ENCODE data around the gene ZFC3H1. TPM values are rescaled to one million over a fixed set of nuclear protein-coding genes. Genes with fewer than 3 reads are reported as not detected.

The ZFC3H1 gene
- polyA plus RNA-seq, 6 donors from 2014 or later = 22.9 to 46.9 (median 38.3) TPM

DNA sequence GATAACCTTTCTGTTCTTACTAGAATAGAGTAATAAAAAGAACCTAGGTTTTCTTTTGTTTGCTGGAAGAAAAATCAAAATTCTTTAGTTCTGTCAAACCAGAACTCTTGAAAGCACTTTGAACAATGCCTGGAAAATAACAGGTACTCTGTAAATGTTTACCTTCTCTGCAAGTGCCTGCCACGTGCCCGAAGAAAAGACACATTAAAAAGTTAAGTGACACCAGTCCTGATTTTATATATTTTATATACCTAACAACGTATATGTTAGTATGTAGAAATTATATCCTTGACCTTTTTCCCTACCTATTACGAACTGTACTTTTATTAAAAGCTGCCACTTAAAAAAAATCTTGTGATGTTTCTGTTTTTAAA lies 1.4 kb upstream of the ZFC3H1 start:
- H3K27ac Mint-ChIP-seq = peak overlapping the region; percentile 41 to 100 (median 100)
- peaks cover 38 to 43% (median 42%) of the 10 kb centered on the region in 3 donors for H3K4me1 Mint-ChIP-seq
- no peaks in the 10 kb centered on the region for H3K27me3 Mint-ChIP-seq
- H3K36me3 Mint-ChIP-seq = peaks cover 6 to 9% of the 10 kb centered on the region in 2 donors
- no peak for ATAC-seq (ENCODE audit: low read depth in 2 of 2)
- H3K4me3 Mint-ChIP-seq = peak overlapping the region; percentile 91 to 100 (median 99)
- H3K9me3 Mint-ChIP-seq = no peaks in the 10 kb centered on the region
- DNase-seq = no peak

DNA sequence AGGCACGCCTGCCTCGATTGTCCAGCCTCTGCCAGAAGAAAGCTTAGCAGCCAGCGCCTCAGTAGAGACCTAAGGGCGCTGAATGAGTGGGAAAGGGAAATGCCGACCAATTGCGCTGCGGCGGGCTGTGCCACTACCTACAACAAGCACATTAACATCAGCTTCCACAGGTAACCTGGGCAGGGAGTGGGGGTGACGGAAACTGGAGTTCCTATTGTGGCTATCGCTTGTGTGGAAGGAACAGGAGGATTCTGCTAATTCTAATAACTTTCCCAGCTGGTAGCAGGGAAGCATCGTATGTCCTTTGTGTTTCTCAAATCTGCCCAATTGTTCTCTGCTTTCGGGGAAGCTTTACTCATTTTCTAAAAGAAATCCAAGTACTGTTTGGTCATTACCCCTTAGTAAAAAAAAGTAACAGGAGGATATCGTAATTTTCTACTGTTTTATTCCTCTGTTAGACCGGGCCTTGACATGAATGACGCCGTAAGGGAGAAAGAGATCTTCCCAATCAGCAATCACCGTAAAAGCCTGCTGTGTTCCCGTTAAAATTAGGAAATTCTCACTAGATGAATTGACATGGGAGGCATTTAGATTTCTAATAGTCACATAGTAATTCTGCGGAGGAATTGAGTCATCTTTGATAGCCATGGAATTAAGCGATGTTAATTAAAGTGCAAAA lies 902 bp upstream of the ZFC3H1 start:
- no peak for DNase-seq
- Mint-ChIP-seq H3K9me3 (no peaks in the 10 kb centered on the region), H3K27me3 (no peaks in the 10 kb centered on the region), H3K27ac (peak overlapping the region; percentile 99 to 100 (median 100)), H3K4me1 (peaks cover 38 to 45% (median 43%) of the 10 kb centered on the region in 3 donors), H3K4me3 (peak overlapping the region; percentile 91 to 100 (median 99)), H3K36me3 (peaks cover 6 to 9% of the 10 kb centered on the region in 2 donors)
- peak; percentile 6 to 11 for ATAC-seq (ENCODE audit: low read depth in 2 of 2)

DNA sequence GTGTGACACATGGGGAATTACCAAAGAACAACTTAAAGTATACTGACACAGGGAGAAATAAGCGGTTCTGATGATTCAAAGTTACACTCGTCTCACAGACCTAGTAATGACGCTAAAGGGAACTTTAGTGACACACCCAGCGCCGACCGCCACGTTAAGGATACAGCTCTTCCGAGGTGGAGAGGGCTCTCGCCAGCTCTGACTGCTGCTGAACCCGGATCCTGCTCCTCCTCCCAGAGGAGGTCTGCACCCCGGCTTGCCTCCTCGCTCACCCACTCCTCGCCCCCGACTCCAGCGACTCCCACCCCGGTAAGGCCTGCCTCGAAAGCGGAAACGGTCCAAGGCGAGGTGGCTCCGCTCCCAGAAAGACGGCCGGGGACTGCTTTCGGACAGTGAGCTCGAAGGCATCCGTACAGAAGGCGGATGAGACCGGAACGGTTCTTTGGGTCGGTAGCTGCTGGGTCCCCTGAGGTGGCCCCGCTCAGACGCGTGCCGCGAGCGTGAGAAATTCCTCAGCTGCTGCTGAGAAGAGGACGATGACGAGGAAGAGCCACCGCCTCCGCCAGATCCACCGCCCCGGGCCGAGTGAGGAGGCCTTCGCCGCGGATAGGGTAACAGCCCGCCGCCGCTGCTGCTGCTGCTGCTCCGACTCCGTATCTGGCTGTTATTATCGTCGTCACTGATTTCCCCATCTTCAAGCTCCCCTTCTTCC lies 643 bp downstream of the ZFC3H1 start:
- peak; percentile 66 for DNase-seq
- no peaks in the 10 kb centered on the region for H3K27me3 Mint-ChIP-seq
- no peaks in the 10 kb centered on the region for H3K9me3 Mint-ChIP-seq
- H3K27ac Mint-ChIP-seq = peak overlapping the region; percentile 99 to 100 (median 100)
- peaks cover 16 to 21% of the 10 kb centered on the region in 2 donors for H3K36me3 Mint-ChIP-seq
- H3K4me3 Mint-ChIP-seq = peak overlapping the region; percentile 91 to 100 (median 99)
- peaks cover 41 to 55% (median 45%) of the 10 kb centered on the region in 3 donors for H3K4me1 Mint-ChIP-seq
- peak; percentile 43 to 44 for ATAC-seq (ENCODE audit: low read depth in 2 of 2)

DNA sequence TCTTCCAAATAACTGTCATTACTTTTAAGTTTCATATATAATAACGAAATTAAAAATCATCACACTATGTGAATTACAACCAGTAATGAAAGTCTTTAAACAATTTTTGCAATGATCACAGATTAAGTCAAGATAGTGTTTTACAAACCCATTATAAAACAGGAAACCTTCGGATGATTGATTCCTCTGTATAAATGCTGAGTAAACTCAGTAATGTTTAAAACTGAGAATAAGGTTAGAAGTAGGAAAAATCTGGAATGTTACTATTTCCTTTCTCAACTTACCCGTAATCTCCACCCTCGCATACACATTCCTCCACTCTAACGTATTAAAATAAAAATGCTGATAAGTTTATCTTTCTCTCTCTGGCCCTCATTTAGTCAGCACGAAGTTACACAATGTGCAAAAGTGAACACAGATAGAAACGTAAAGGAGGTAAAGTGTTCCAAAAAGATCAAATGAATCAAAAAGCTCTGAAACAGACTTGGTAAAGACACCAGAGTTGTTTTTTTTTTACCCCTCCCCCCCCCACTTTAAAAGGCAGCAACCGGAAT lies 1.6 kb downstream of the ZFC3H1 start:
- Mint-ChIP-seq H3K4me1 (peaks cover 34 to 49% (median 43%) of the 10 kb centered on the region in 3 donors), H3K36me3 (peaks cover 16 to 18% of the 10 kb centered on the region in 2 donors), H3K27ac (peak overlapping the region; percentile 99 to 100 (median 100)), H3K9me3 (no peaks in the 10 kb centered on the region), H3K4me3 (peak overlapping the region; percentile 91 to 100 (median 99)), H3K27me3 (no peaks in the 10 kb centered on the region)
- ATAC-seq (ENCODE audit: low read depth in 2 of 2) (no peak), DNase-seq (no peak)

DNA sequence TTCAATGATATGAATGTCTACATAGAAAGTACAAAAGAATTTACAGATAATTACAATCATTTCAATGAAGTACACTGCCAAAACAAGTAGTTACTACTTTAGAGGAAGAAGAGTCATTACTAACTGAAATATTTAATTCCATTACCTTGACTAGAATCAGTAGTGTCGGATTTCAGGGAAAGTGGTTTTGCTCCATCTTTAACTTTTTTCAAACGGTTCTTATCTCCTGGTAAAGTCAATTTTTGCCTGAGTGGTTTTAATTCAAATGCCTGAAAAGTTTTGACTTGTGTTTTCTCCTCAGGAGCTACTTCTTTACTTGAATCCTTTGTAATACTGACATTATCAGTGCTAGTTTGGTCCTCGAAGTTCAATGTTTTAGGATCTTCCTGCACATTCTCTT lies 6.9 kb downstream of the ZFC3H1 start:
- Mint-ChIP-seq H3K27ac (no peak overlapping the region), H3K27me3 (no peaks in the 10 kb centered on the region), H3K36me3 (peaks cover 10 to 21% of the 10 kb centered on the region in 2 donors), H3K4me1 (peaks cover 24 to 37% (median 32%) of the 10 kb centered on the region in 3 donors), H3K9me3 (peaks cover 0 to 2% (median 0%) of the 10 kb centered on the region in 7 donors), H3K4me3 (no peak overlapping the region)
- ATAC-seq (ENCODE audit: low read depth in 2 of 2) (no peak), DNase-seq (no peak)

DNA sequence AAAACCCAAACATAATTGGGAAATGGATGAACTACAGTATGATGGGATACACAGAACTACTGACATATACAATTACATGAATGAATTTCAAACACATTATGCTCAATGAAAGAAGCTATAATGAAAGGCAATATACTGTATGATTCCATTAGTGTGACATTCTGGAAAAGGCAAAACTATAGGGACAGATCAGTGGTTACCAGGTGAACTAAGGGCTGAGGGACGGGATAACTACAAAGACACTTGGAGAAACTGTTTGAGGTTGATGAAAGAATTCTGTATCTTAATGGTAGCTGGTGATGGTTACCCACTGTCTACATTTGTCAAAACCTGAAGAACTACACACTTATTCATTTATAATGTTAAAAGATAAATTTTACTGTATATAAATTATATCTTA lies 7.7 kb downstream of the ZFC3H1 start:
- Mint-ChIP-seq H3K36me3 (peaks cover 10 to 20% of the 10 kb centered on the region in 2 donors), H3K27ac (no peak overlapping the region), H3K4me1 (peaks cover 22 to 34% (median 28%) of the 10 kb centered on the region in 3 donors), H3K4me3 (peak overlapping the region in 2 of 8 donors; percentile 19 to 26), H3K9me3 (peaks cover 0 to 2% (median 0%) of the 10 kb centered on the region in 7 donors), H3K27me3 (no peaks in the 10 kb centered on the region)
- DNase-seq = no peak
- ATAC-seq (ENCODE audit: low read depth in 2 of 2) = no peak

DNA sequence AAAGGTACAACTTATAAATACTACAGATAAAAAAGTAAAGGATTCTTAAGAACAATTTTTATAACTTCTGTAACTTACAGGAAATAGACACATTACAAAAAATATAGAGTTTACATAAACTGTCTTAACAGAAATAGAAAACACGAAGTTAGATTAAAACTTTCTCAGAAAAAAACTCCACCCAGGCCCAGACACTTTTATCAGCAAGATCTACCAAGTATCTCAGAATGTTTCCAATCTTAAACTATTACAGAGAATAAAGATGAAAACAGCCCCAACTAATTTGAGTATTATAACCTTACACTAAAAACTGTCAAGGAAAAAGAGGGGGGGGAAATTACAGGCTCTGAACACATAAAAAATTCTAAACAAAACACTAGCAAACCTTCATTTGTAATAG lies 8.2 kb downstream of the ZFC3H1 start:
- peaks cover 10 to 20% of the 10 kb centered on the region in 2 donors for H3K36me3 Mint-ChIP-seq
- no peak for ATAC-seq (ENCODE audit: low read depth in 2 of 2)
- H3K9me3 Mint-ChIP-seq = peaks cover 0 to 2% (median 0%) of the 10 kb centered on the region in 7 donors
- peaks cover 22 to 34% (median 28%) of the 10 kb centered on the region in 3 donors for H3K4me1 Mint-ChIP-seq
- H3K4me3 Mint-ChIP-seq = peak overlapping the region in 2 of 8 donors; percentile 19 to 26
- DNase-seq = no peak
- H3K27ac Mint-ChIP-seq = peak overlapping the region in 2 of 6 donors; percentile 13 to 64
- no peaks in the 10 kb centered on the region for H3K27me3 Mint-ChIP-seq

DNA sequence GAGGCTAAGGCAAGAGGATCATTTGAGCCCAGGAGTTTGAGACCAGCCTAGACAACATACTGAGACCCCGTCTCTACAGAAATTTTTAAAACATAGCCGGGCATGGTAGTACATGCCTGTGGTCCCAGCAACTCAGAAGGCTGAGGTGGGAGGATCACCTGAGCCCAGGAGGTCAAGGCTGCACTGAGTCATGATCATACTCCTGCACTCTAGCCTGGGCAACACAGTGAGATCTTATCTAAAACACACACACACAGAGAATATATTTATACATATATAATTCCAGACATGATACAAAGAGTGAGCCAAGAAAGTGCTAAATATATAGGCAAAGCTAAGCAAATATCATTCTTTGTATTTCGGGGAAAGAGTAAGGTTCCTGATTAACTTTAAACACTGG lies 9.4 kb downstream of the ZFC3H1 start:
- Mint-ChIP-seq H3K9me3 (peaks cover 0 to 2% (median 0%) of the 10 kb centered on the region in 7 donors), H3K27ac (peak overlapping the region in 1 of 6 donors; percentile 64), H3K4me1 (peaks cover 19 to 36% (median 35%) of the 10 kb centered on the region in 3 donors), H3K4me3 (no peak overlapping the region), H3K27me3 (no peaks in the 10 kb centered on the region), H3K36me3 (peaks cover 7 to 17% of the 10 kb centered on the region in 2 donors)
- no peak for ATAC-seq (ENCODE audit: low read depth in 2 of 2)
- no peak for DNase-seq

DNA sequence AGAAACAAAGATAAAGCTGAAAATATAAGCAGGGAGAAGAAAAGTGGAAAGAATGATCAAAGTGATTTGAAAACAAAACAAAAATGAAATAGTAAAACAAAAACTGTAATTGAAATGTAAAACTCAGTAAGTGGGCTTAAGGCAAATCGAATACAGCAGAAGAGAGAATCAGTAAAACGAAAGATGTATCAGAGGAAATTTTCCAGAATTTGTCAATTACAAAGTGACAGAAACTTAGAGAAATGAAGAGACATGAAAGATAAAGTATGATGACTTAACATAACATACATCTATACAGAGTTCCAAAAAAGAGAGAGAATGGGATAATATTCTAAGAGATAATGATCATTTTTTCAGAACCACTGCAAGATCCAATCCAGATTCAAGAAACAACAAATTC lies 10.5 kb downstream of the ZFC3H1 start:
- no peaks in the 10 kb centered on the region for H3K27me3 Mint-ChIP-seq
- peaks cover 14 to 42% (median 34%) of the 10 kb centered on the region in 3 donors for H3K4me1 Mint-ChIP-seq
- no peak overlapping the region for H3K27ac Mint-ChIP-seq
- H3K36me3 Mint-ChIP-seq = peaks cover 0 to 8% of the 10 kb centered on the region in 2 donors
- no peak overlapping the region for H3K4me3 Mint-ChIP-seq
- DNase-seq (no peak), ATAC-seq (ENCODE audit: low read depth in 2 of 2) (no peak)
- peaks cover 0 to 2% (median 0%) of the 10 kb centered on the region in 7 donors for H3K9me3 Mint-ChIP-seq

DNA sequence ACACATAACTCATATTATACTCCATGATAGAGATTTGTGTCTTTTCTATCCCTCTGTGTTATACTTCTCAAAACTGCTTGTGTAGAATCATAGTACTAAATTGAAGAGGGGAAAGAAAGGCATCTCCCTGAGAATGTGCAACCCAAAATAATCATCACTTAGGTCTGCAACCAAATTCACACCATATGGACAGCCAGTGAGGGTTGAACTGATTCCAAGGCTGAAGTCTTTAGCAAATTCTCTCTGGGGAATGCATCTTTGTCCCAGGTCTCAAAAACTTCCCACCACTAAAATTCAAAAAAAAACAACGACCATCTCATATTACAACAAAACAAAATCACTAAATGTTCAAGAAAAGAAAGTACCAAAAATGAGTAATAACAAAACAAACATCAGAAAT lies 11.0 kb downstream of the ZFC3H1 start:
- Mint-ChIP-seq H3K27ac (no peak overlapping the region), H3K36me3 (peaks cover 0 to 8% of the 10 kb centered on the region in 2 donors), H3K4me3 (no peak overlapping the region), H3K27me3 (no peaks in the 10 kb centered on the region), H3K4me1 (peaks cover 14 to 45% (median 34%) of the 10 kb centered on the region in 3 donors), H3K9me3 (peaks cover 0 to 2% (median 0%) of the 10 kb centered on the region in 7 donors)
- no peak for DNase-seq
- no peak for ATAC-seq (ENCODE audit: low read depth in 2 of 2)

DNA sequence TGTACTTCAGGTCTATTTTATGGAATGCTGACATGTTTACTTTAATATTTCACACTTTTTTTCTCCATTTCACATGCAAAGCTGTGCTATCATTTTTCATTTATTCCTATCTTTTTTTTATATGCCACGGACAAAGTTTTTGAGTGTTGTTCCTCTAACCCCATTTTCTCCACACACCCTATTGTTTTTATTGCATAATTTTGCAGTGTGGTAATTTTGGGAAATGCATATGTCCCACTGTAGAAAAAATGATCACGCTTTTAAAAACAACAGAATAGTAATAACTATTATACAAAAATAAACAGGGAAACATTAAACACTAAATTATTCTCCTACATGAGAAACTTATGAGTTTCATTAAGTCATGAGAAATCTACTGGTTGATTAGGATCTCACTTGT lies 14.2 kb downstream of the ZFC3H1 start:
- peaks cover 6 to 8% of the 10 kb centered on the region in 2 donors for H3K36me3 Mint-ChIP-seq
- H3K9me3 Mint-ChIP-seq = peaks cover 0 to 2% (median 0%) of the 10 kb centered on the region in 7 donors
- no peak overlapping the region for H3K4me3 Mint-ChIP-seq
- H3K27ac Mint-ChIP-seq = peak overlapping the region in 1 of 6 donors; percentile 86
- ATAC-seq (ENCODE audit: low read depth in 2 of 2) (no peak), DNase-seq (no peak)
- peaks cover 5 to 36% (median 23%) of the 10 kb centered on the region in 3 donors for H3K4me1 Mint-ChIP-seq
- no peaks in the 10 kb centered on the region for H3K27me3 Mint-ChIP-seq

DNA sequence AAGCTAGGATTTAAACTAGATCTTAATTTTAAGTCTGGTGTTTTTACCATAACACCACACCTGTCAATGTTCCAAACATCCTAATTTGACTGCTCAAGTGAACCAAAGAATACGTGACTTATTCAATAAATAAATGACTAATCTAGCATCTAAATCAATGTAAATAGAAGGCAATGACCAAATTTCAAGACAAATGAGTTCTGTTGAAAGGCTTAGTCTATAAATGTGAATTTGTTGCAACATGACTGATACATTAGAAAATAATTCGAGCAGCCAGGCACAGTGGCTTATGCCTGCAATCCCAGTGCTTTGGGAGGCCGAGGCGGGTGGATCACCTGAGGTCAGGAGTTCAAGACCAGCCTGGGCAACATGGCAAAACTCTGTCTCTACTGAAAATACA lies 15.1 kb downstream of the ZFC3H1 start:
- H3K9me3 Mint-ChIP-seq = no peaks in the 10 kb centered on the region
- ATAC-seq (ENCODE audit: low read depth in 2 of 2) (no peak), DNase-seq (no peak)
- no peak overlapping the region for H3K4me3 Mint-ChIP-seq
- peaks cover 5 to 31% (median 19%) of the 10 kb centered on the region in 3 donors for H3K4me1 Mint-ChIP-seq
- H3K27me3 Mint-ChIP-seq = no peaks in the 10 kb centered on the region
- H3K27ac Mint-ChIP-seq = peak overlapping the region in 1 of 6 donors; percentile 17
- peaks cover 14 to 17% of the 10 kb centered on the region in 2 donors for H3K36me3 Mint-ChIP-seq

DNA sequence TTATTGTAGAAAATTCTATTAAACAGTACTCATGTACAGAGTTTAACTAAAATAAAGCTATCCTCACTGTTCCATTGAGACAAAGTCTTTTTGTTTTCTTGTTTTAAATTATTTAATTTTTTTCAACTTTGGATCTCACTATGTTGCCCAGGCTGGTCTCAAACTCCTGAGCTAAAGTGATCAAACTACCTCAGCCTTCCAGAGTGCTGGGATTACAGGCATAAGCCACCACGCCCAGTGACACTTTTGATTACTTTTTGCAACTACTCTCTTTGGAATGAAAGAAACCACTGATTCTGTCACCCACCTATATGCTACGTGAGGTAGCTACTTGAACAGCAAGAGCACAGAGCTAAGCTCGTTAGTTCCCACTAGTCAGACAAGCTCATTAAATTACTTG lies 17.1 kb downstream of the ZFC3H1 start:
- Mint-ChIP-seq H3K4me3 (no peak overlapping the region), H3K36me3 (peaks cover 17 to 19% of the 10 kb centered on the region in 2 donors), H3K4me1 (peaks cover 5 to 31% (median 19%) of the 10 kb centered on the region in 3 donors), H3K27me3 (no peaks in the 10 kb centered on the region), H3K9me3 (no peaks in the 10 kb centered on the region), H3K27ac (peak overlapping the region in 3 of 6 donors; percentile 36 to 67 (median 52))
- DNase-seq = no peak
- no peak for ATAC-seq (ENCODE audit: low read depth in 2 of 2)

Data from naive B cell (primary cell).